GM12872 (cell line): ENCODE results near the gene TMEM141.

Experiments used
- TF ChIP-seq, protein P1 (sequence below): IDR thresholded peaks from 3 replicates; pipeline ENCODE4 v1.5.1; 2011; ENCODE audit warnings: low read depth, mild to moderate bottlenecking, low read length, moderate library complexity; ENCODE audit not compliant: insufficient read depth

Gene TMEM141

GRCh38 chr9:136840140-136840876 is 49.2 kb downstream of the TMEM141 start:
- TF ChIP-seq, protein P1, sequence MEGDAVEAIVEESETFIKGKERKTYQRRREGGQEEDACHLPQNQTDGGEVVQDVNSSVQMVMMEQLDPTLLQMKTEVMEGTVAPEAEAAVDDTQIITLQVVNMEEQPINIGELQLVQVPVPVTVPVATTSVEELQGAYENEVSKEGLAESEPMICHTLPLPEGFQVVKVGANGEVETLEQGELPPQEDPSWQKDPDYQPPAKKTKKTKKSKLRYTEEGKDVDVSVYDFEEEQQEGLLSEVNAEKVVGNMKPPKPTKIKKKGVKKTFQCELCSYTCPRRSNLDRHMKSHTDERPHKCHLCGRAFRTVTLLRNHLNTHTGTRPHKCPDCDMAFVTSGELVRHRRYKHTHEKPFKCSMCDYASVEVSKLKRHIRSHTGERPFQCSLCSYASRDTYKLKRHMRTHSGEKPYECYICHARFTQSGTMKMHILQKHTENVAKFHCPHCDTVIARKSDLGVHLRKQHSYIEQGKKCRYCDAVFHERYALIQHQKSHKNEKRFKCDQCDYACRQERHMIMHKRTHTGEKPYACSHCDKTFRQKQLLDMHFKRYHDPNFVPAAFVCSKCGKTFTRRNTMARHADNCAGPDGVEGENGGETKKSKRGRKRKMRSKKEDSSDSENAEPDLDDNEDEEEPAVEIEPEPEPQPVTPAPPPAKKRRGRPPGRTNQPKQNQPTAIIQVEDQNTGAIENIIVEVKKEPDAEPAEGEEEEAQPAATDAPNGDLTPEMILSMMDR: no peak

DNA sequence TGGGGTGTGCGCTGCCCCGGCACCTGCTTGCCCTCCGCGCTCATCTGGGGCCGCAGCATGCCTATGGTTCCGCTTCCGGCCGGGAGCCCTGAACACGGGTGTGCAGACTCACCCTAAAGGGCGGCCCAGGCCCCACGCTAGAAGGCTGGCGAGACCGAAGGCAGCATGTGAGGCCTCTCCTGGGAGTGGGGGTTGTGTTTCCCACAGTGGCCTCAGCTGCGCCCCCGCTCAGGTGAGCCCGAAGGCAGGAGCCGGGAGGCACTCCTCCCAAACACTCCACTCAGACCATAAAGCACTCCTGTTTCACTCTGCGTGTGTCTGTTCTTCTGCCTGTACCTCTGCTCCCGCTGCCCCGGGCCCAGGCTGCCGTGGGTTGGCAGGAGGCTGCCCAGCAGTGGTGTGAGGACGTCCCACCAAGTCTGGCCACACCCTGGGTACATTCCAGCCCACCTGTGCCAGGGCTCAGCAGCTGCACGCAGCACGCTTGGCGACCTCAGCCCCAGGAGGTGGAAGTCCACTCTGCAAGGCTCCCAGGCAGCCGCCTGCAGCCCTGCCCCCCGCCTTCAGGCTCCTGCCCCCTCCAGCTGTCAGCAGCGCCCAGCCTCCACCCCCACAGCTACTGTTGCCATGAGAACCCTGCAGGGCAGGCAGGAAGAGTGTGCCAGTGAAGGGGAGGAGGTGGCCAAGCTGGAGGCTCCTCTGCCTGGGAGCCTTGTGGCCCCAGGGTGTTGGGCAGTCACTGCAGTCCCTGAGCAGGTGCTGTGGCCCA is 49.9 kb downstream of the TMEM141 start:
- TF ChIP-seq, protein P1: no peak

- TF ChIP-seq, protein P1: peak; percentile 93
Observed at GRCh38 chr9:136842380-136842948, 51.3 kb downstream of the TMEM141 start, which contains the start of gene AJM1. Gene AJM1, plus strand, starts transcription at chr9:136842478. Its CDS starts 1,937 bp downstream, at chr9:136844415.
